HFF-Myc (cell line): ENCODE data around the gene MAGI1.

Experiments
- DNase-seq: peaks from one replicate; pipeline ENCODE4 v3.0.0-alpha.2; 2011; ENCODE audit warnings: low read depth; ENCODE audit errors: extremely low read depth
- H3K4me3 ChIP-seq: replicated peaks from 2 replicates; pipeline ENCODE4 v1.5.1; 2011; ENCODE audit warnings: low read depth, mild to moderate bottlenecking, control low read depth, low read length
- TF ChIP-seq, protein P1 (sequence below): IDR thresholded peaks from 2 replicates; pipeline ENCODE4 v1.5.1; 2012; ENCODE audit warnings: mild to moderate bottlenecking, low read depth, low read length, control low read depth; ENCODE audit errors: missing control alignments

The MAGI1 gene

GRCh38 chr3:65411367-65411766, 627.4 kb downstream of the MAGI1 start:
- TF ChIP-seq, protein P1, sequence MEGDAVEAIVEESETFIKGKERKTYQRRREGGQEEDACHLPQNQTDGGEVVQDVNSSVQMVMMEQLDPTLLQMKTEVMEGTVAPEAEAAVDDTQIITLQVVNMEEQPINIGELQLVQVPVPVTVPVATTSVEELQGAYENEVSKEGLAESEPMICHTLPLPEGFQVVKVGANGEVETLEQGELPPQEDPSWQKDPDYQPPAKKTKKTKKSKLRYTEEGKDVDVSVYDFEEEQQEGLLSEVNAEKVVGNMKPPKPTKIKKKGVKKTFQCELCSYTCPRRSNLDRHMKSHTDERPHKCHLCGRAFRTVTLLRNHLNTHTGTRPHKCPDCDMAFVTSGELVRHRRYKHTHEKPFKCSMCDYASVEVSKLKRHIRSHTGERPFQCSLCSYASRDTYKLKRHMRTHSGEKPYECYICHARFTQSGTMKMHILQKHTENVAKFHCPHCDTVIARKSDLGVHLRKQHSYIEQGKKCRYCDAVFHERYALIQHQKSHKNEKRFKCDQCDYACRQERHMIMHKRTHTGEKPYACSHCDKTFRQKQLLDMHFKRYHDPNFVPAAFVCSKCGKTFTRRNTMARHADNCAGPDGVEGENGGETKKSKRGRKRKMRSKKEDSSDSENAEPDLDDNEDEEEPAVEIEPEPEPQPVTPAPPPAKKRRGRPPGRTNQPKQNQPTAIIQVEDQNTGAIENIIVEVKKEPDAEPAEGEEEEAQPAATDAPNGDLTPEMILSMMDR: no peak
- no peak overlapping the region for H3K4me3 ChIP-seq

DNA sequence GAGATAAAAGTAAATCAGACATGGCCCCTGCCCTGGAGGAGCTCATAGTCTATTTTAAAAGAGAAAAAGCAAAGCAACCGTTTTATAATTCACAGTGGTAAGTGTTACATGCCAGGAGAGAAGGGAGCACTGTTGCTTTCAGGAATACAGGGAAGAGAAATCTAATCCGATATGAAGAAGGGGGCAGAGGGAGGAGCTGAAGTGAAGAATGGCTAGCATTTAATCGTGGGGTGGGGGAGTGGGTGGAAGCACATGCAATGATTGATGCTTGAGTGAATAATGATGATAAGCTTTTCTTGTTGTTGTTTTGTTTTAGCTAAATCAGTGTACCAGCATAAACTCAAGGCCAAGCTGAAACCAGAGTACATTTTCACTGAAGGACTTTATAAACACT, 629.5 kb downstream of the MAGI1 start:
- TF ChIP-seq, protein P1: no peak
- H3K4me3 ChIP-seq: no peak overlapping the region
- DNase-seq: no peak

More at GRCh38 chr3:65411367-65411766, 627.4 kb downstream of the MAGI1 start:
- DNase-seq: no peak

GRCh38 chr3:65408531-65409175, 630.1 kb downstream of the MAGI1 start:
- no peak for DNase-seq
- no peak overlapping the region for H3K4me3 ChIP-seq
- TF ChIP-seq, protein P1: no peak

- DNase-seq: no peak
- TF ChIP-seq, protein P1: no peak
- no peak overlapping the region for H3K4me3 ChIP-seq
Measured at GRCh38 chr3:65406470-65406869, 632.2 kb downstream of the MAGI1 start.

GRCh38 chr3:65402597-65402996, 636.1 kb downstream of the MAGI1 start:
- peak; percentile 67 for DNase-seq

GRCh38 chr3:65401359-65402305, 637.1 kb downstream of the MAGI1 start:
- no peak for DNase-seq
- H3K4me3 ChIP-seq: no peak overlapping the region
- TF ChIP-seq, protein P1: no peak

More at GRCh38 chr3:65402597-65402996, 636.1 kb downstream of the MAGI1 start:
- TF ChIP-seq, protein P1: no peak
- H3K4me3 ChIP-seq: no peak overlapping the region
